Smooth muscle cell (in vitro differentiated cells): Measurements from ENCODE around the gene SCML1. TPM values are rescaled to one million over a fixed set of nuclear protein-coding genes. Genes with fewer than 3 reads are reported as not detected.

Experiments
- DNase-seq: peaks from one replicate; lab custom pipeline; 2025; ENCODE audit not compliant: unreplicated experiment; lab: John Stamatoyannopoulos, UW
- H2AFZ ChIP-seq: fragments of 200-600 bp; sonication (generic); 2 replicates; pipeline ENCODE4 v1.6.0; 2016; ENCODE audit warnings: antibody characterized with exemption, low read depth, mild to moderate bottlenecking
- H3F3A ChIP-seq: fragments of 200-600 bp; sonication (generic); 2 replicates; pipeline ENCODE4 v1.6.0; 2017; ENCODE audit warnings: antibody characterized with exemption, low read depth
- H3K27ac ChIP-seq: fragments of 200-600 bp; sonication (generic); 2 replicates; pipeline ENCODE4 v1.5.1; 2016; ENCODE audit warnings: low read depth, mild to moderate bottlenecking
- H3K27me3 ChIP-seq: fragments of 200-600 bp; sonication (generic); 2 replicates; pipeline ENCODE4 v1.6.1; 2016; ENCODE audit warnings: low read depth, mild to moderate bottlenecking
- H3K36me3 ChIP-seq: fragments of 200-600 bp; sonication (generic); 2 replicates; pipeline ENCODE4 v1.5.1; 2016; ENCODE audit warnings: low read depth
- H3K4me1 ChIP-seq: fragments of 200-600 bp; sonication (generic); 2 replicates; pipeline ENCODE4 v1.5.1; 2016; ENCODE audit warnings: low read depth
- H3K4me2 ChIP-seq: fragments of 200-600 bp; sonication (generic); 2 replicates; pipeline ENCODE4 v1.6.0; 2016; ENCODE audit warnings: mild to moderate bottlenecking
- H3K4me3 ChIP-seq: fragments of 200-600 bp; sonication (generic); 2 replicates; pipeline ENCODE4 v1.5.1; 2016; ENCODE audit warnings: mild to moderate bottlenecking
- H3K79me2 ChIP-seq: fragments of 200-600 bp; sonication (generic); 2 replicates; pipeline ENCODE4 v1.6.0; 2016; ENCODE audit warnings: low read depth, mild to moderate bottlenecking
- H3K9ac ChIP-seq: fragments of 200-600 bp; sonication (generic); 2 replicates; pipeline ENCODE4 v1.6.0; 2016; ENCODE audit warnings: low read depth
- H3K9me3 ChIP-seq: fragments of 200-600 bp; sonication (generic); replicated peaks from 2 replicates; pipeline ENCODE4 v1.5.1; 2016; ENCODE audit warnings: low read depth
- H4K20me1 ChIP-seq: fragments of 200-600 bp; sonication (generic); 2 replicates; pipeline ENCODE4 v1.6.0; 2016; ENCODE audit warnings: low read depth
- WGBS: methylation state at CpG from one replicate; pipeline ENCODE4 v1.1.7; 2016; ENCODE audit warnings: low lambda C conversion rate; 5-methylcytosine and 5-hydroxymethylcytosine counted together
- polyA plus RNA-seq: library from polyadenylated mRNA; unstranded; fragments of >200 nt; fragmentation: Nextera tagmentation; extraction: Ambion mirVana; gene quantifications from 2 replicates; pipeline ENCODE4 v1.2.1, GENCODE V29; 2016
- total RNA-seq: library from RNA; depleted of rRNA; stranded (reverse); fragments of >200 nt; gene quantifications from 2 replicates; pipeline ENCODE4 v1.2.3, GENCODE V29; 2014
- TF ChIP-seq, protein P1 (sequence below): fragments of 200-600 bp; sonication (generic); IDR thresholded peaks from 2 replicates; pipeline ENCODE4 v1.5.1; 2017; ENCODE audit warnings: borderline replicate concordance, mild to moderate bottlenecking, antibody characterized with exemption; ENCODE audit not compliant: insufficient read depth, poor library complexity, severe bottlenecking

SCML1 gene
- total and polyA plus RNA-seq, 2 experiments from 2014 or later = 9.8 to 12.4 TPM

DNA sequence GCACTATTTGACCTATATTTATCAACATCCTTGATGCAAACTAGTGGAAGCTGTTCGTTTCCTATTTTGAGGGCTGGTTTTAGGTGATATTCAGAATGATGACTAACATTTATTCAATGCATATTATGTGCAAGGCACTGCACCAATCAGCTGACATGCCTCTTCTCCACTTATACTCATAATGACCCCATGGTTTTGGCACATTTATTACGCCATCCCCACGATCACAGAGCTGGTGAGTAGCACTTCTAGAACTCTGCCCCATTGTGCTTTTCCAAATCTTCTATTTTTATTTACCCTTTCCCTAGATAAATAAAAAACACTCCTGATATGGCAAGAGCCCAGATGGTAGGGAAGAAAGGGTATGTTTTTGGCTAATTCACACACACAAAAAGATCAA lies 13.1 kb downstream of the SCML1 start:
- Histone ChIP-seq H3K9ac (no peak overlapping the region), H3K79me2 (no peaks in the 10 kb centered on the region), H2AFZ (no peak overlapping the region), H3K36me3 (no peaks in the 10 kb centered on the region), H3K4me2 (no peak overlapping the region), H3K27me3 (no peaks in the 10 kb centered on the region), H3K27ac (no peak overlapping the region), H3K4me1 (no peaks in the 10 kb centered on the region), H4K20me1 (no peaks in the 10 kb centered on the region), H3F3A (no peaks in the 10 kb centered on the region), H3K4me3 (no peak overlapping the region), H3K9me3 (no peaks in the 10 kb centered on the region)
- 68% methylated on average over 3 of the region's 3 CpGs for WGBS
- DNase-seq = no peak
- TF ChIP-seq, protein P1, sequence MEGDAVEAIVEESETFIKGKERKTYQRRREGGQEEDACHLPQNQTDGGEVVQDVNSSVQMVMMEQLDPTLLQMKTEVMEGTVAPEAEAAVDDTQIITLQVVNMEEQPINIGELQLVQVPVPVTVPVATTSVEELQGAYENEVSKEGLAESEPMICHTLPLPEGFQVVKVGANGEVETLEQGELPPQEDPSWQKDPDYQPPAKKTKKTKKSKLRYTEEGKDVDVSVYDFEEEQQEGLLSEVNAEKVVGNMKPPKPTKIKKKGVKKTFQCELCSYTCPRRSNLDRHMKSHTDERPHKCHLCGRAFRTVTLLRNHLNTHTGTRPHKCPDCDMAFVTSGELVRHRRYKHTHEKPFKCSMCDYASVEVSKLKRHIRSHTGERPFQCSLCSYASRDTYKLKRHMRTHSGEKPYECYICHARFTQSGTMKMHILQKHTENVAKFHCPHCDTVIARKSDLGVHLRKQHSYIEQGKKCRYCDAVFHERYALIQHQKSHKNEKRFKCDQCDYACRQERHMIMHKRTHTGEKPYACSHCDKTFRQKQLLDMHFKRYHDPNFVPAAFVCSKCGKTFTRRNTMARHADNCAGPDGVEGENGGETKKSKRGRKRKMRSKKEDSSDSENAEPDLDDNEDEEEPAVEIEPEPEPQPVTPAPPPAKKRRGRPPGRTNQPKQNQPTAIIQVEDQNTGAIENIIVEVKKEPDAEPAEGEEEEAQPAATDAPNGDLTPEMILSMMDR = no peak

DNA sequence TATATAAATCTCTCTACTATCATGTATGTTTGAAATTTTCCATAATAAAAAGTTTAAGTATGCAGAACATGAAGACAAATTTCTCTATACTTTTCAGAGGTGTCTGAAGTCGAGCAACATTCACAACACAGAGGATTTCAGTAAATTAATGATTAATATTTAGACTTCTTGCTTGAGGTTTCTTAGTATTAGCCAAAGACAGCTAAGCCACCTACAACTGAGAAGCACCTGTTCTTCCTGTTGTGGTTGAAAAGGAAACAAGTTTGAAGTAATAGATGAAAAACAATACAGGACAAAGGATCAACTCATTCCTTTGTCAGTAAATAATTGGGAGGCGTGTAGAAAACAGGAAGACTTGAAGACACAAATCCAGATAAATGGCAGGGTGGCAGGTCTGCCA lies 21.1 kb downstream of the SCML1 start:
- TF ChIP-seq, protein P1 = no peak
- Histone ChIP-seq H3K4me2 (no peak overlapping the region), H3K9me3 (no peaks in the 10 kb centered on the region), H4K20me1 (no peaks in the 10 kb centered on the region), H3K79me2 (no peaks in the 10 kb centered on the region), H3K4me3 (no peak overlapping the region), H3K36me3 (no peaks in the 10 kb centered on the region), H3K9ac (no peak overlapping the region), H3F3A (no peaks in the 10 kb centered on the region), H3K27ac (no peak overlapping the region), H2AFZ (no peak overlapping the region), H3K27me3 (no peaks in the 10 kb centered on the region), H3K4me1 (no peaks in the 10 kb centered on the region)
- no peak for DNase-seq
- WGBS = 48% methylated on average over 2 of the region's 2 CpGs

DNA sequence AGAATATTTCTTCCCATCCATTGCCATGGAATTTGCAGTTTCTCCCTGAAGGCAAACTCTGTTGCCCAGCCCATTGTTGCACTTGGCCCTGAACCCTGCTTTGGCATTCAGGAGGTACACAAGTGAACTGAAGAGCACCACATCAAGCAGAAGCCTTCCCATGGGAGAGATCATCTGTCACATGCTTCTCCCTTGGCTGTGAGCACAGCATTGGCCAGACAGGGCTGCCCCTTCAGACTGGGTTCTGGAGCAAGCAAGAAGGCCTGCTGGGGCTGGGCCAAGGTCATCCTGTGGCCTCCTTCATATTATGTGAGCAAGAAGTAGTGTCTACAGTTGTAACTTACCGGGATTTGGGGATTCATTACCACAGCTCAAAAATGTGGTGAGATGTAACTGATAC lies 22.7 kb downstream of the SCML1 start:
- Histone ChIP-seq H4K20me1 (no peaks in the 10 kb centered on the region), H3K9ac (no peak overlapping the region), H3F3A (no peaks in the 10 kb centered on the region), H3K27me3 (no peaks in the 10 kb centered on the region), H3K9me3 (no peaks in the 10 kb centered on the region), H2AFZ (no peak overlapping the region), H3K4me1 (no peaks in the 10 kb centered on the region), H3K36me3 (no peaks in the 10 kb centered on the region), H3K79me2 (no peaks in the 10 kb centered on the region), H3K4me2 (no peak overlapping the region), H3K27ac (no peak overlapping the region), H3K4me3 (no peak overlapping the region)
- DNase-seq = no peak
- 79% methylated on average over 1 of the region's 1 CpG for WGBS
- TF ChIP-seq, protein P1 = no peak

DNA sequence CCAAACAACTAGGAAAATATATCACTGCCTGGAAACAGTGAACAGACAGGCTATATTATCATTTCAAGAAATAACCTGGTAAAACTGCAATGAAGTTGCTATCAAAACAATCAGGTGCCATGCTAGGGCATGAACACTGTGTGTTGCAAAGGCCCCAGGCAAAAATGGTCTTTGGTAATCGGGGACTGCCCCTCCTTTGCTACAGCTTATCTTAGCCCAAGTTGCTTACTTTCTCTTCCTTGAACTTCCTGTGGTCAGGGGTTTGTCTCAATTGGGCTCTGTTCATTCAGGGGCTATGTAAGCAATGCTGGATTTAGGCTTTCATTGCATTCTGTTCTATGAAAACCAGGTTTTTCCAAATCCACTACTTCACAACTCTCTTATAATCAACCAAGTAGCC lies 30.4 kb downstream of the SCML1 start:
- no peak overlapping the region for H3K27ac ChIP-seq
- no peak overlapping the region for H3K4me2 ChIP-seq
- no peak overlapping the region for H2AFZ ChIP-seq
- no peaks in the 10 kb centered on the region for H4K20me1 ChIP-seq
- no peaks in the 10 kb centered on the region for H3K9me3 ChIP-seq
- no peak overlapping the region for H3K9ac ChIP-seq
- H3K27me3 ChIP-seq = no peaks in the 10 kb centered on the region
- H3K4me1 ChIP-seq = no peaks in the 10 kb centered on the region
- 46% methylated on average over 1 of the region's 1 CpG for WGBS
- H3K4me3 ChIP-seq = no peak overlapping the region
- no peaks in the 10 kb centered on the region for H3K36me3 ChIP-seq
- DNase-seq = no peak
- TF ChIP-seq, protein P1 = no peak
- no peaks in the 10 kb centered on the region for H3K79me2 ChIP-seq
- no peaks in the 10 kb centered on the region for H3F3A ChIP-seq
